IMR-90 (cell line): Measurements from ENCODE around the gene OR51A7.

ENCODE experiments used
- CHD1 ChIP-seq: IDR thresholded peaks from 2 replicates; pipeline ENCODE4 v1.6.1; 2012; ENCODE audit warnings: low read depth, low read length, improper control_type of control experiment
- FOS ChIP-seq: fragments of 150-350 bp; IDR thresholded peaks from 2 replicates; pipeline ENCODE4 v1.6.1; 2016; ENCODE audit warnings: low read depth, low read length
- MAZ ChIP-seq: IDR thresholded peaks from 2 replicates; pipeline ENCODE4 v1.6.1; 2012; ENCODE audit warnings: low read depth, mild to moderate bottlenecking, low read length, improper control_type of control experiment, moderate library complexity, borderline replicate concordance
- POLR2A ChIP-seq: IDR thresholded peaks from 2 replicates; pipeline ENCODE4 v1.6.1; 2012; ENCODE audit warnings: mild to moderate bottlenecking, low read depth, low read length
- RCOR1 ChIP-seq: IDR thresholded peaks from 2 replicates; pipeline ENCODE4 v1.6.1; 2012; ENCODE audit warnings: mild to moderate bottlenecking, low read length, improper control_type of control experiment; ENCODE audit not compliant: insufficient replicate concordance
- RFX5 ChIP-seq: IDR thresholded peaks from 2 replicates; pipeline ENCODE4 v1.8.0; 2012; ENCODE audit warnings: low read depth, mild to moderate bottlenecking, low read length, moderate library complexity
- SMC3 ChIP-seq: fragments of 150-350 bp; IDR thresholded peaks from 2 replicates; pipeline ENCODE4 v1.6.1; 2016; ENCODE audit warnings: low read depth, mild to moderate bottlenecking, antibody characterized with exemption, low read length, moderate library complexity
- TF ChIP-seq, protein P1 (sequence below): conservative IDR thresholded peaks from 2 replicates; pipeline ENCODE4 v1.5.1; 2012; ENCODE audit warnings: mild to moderate bottlenecking, low read depth, low read length, improper control_type of control experiment
- TF ChIP-seq, protein P2 (sequence below): fragments of 150-350 bp; IDR thresholded peaks from 2 replicates; pipeline ENCODE4 v1.6.1; 2017; ENCODE audit warnings: mild to moderate bottlenecking, antibody characterized with exemption, low read length, low read depth

DNA sequence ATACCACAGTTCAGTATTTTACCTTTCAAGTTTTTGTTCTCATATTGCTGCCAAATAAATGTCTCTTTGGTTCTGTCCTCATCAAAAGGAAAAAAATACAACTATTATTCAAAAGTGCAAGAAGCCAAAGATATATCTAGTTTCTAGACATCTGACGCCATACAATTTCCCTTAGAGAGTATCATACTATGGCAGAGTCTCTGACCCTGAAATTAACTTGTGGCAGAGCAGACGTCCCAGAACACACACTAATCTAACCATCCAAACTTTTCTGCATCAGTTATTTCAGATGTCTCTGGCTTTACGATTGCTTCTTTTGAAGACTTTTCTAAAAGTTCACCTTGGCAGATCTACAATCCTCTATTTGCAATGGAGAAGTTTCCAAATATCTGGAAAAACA lies 19.2 kb upstream of the OR51A7 start:
- TF ChIP-seq, protein P1, sequence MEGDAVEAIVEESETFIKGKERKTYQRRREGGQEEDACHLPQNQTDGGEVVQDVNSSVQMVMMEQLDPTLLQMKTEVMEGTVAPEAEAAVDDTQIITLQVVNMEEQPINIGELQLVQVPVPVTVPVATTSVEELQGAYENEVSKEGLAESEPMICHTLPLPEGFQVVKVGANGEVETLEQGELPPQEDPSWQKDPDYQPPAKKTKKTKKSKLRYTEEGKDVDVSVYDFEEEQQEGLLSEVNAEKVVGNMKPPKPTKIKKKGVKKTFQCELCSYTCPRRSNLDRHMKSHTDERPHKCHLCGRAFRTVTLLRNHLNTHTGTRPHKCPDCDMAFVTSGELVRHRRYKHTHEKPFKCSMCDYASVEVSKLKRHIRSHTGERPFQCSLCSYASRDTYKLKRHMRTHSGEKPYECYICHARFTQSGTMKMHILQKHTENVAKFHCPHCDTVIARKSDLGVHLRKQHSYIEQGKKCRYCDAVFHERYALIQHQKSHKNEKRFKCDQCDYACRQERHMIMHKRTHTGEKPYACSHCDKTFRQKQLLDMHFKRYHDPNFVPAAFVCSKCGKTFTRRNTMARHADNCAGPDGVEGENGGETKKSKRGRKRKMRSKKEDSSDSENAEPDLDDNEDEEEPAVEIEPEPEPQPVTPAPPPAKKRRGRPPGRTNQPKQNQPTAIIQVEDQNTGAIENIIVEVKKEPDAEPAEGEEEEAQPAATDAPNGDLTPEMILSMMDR: no peak
- TF ChIP-seq SMC3: no peak
- no peak for TF ChIP-seq POLR2A
- TF ChIP-seq, protein P2, sequence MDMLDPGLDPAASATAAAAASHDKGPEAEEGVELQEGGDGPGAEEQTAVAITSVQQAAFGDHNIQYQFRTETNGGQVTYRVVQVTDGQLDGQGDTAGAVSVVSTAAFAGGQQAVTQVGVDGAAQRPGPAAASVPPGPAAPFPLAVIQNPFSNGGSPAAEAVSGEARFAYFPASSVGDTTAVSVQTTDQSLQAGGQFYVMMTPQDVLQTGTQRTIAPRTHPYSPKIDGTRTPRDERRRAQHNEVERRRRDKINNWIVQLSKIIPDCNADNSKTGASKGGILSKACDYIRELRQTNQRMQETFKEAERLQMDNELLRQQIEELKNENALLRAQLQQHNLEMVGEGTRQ: no peak
- TF ChIP-seq RCOR1: no peak
- no peak for TF ChIP-seq CHD1
- no peak for TF ChIP-seq MAZ
- TF ChIP-seq FOS: no peak
- no peak for TF ChIP-seq RFX5
